ENCODE measurements around the gene LYPD6. TPM values are rescaled to one million over a fixed set of nuclear protein-coding genes. Genes with fewer than 3 reads are reported as not detected.
"Not testable (repeated sequence)": the region's sequence is repeated elsewhere in the genome, so short reads cannot be mapped to it uniquely, and the experiment has no call there.

LYPD6 gene
- total RNA-seq, 4 donors from 2014 or later = 0.46 TPM; not detected in 3

- Histone ChIP-seq H3K36me3 (no peaks in the 10 kb centered on the region), H3K27ac (no peak overlapping the region), H3K4me3 (no peak overlapping the region), H3K9me3 (no peaks in the 10 kb centered on the region), H3K27me3 (no peaks in the 10 kb centered on the region), H3K4me1 (no peaks in the 10 kb centered on the region)
- in situ Hi-C loops (cut with MboI; ENCODE audit: low sequenced_read_pairs in 4 of 4) (no loop called here), intact Hi-C loops (cut with DNase I; ENCODE audit: low total_unique reads) (no loop called here)
- no peak for TF ChIP-seq POLR2A (IDR thresholded peaks at IDR 0.05)
- no peak for TF ChIP-seq CTCF (IDR thresholded peaks at IDR 0.05 in 4 of 5, conservative IDR thresholded peaks at IDR 0.05 in 1 of 5)
- no peak for ATAC-seq
- no peak for DNase-seq
Observed at GRCh38 chr2:149314687-149315086, 15.7 kb upstream of the LYPD6 start.

- H3K27me3 ChIP-seq = no peaks in the 10 kb centered on the region
- DNase-seq (no peak), ATAC-seq (no peak)
- no peaks in the 10 kb centered on the region for H3K36me3 ChIP-seq
- no peak overlapping the region for H3K27ac ChIP-seq
- no peaks in the 10 kb centered on the region for H3K4me1 ChIP-seq
- in situ Hi-C loops (cut with MboI; ENCODE audit: low sequenced_read_pairs in 4 of 4) = no loop called here
- TF ChIP-seq POLR2A (IDR thresholded peaks at IDR 0.05) (no peak), CTCF (IDR thresholded peaks at IDR 0.05 in 4 of 5, conservative IDR thresholded peaks at IDR 0.05 in 1 of 5) (no peak)
- intact Hi-C loops (cut with DNase I; ENCODE audit: low total_unique reads) = no loop called here
- no peaks in the 10 kb centered on the region for H3K9me3 ChIP-seq
- no peak overlapping the region for H3K4me3 ChIP-seq
Observed at GRCh38 chr2:149315461-149315860, 14.9 kb upstream of the LYPD6 start.

- ATAC-seq; H3K36me3 ChIP-seq; DNase-seq; H3K4me3 ChIP-seq; H3K4me1 ChIP-seq; H3K27me3 ChIP-seq; H3K9me3 ChIP-seq; intact Hi-C loops (cut with DNase I; ENCODE audit: low total_unique reads); in situ Hi-C loops (cut with MboI; ENCODE audit: low sequenced_read_pairs in 4 of 4); H3K27ac ChIP-seq: not testable (repeated sequence)
Observed at GRCh38 chr2:149318566-149318965, 11.8 kb upstream of the LYPD6 start.

- no peak for ATAC-seq
- no peaks in the 10 kb centered on the region for H3K36me3 ChIP-seq
- intact Hi-C loops (cut with DNase I; ENCODE audit: low total_unique reads) = no loop called here
- H3K9me3 ChIP-seq = no peaks in the 10 kb centered on the region
- H3K4me1 ChIP-seq = no peaks in the 10 kb centered on the region
- TF ChIP-seq POLR2A (IDR thresholded peaks at IDR 0.05) (no peak), CTCF (IDR thresholded peaks at IDR 0.05 in 4 of 5, conservative IDR thresholded peaks at IDR 0.05 in 1 of 5) (no peak)
- H3K27me3 ChIP-seq = no peaks in the 10 kb centered on the region
- in situ Hi-C loops (cut with MboI; ENCODE audit: low sequenced_read_pairs in 4 of 4) = no loop called here
- DNase-seq = no peak
- no peak overlapping the region for H3K27ac ChIP-seq
- H3K4me3 ChIP-seq = no peak overlapping the region
Observed at GRCh38 chr2:149320362-149320761, 10.0 kb upstream of the LYPD6 start.

- in situ Hi-C loops (cut with MboI; ENCODE audit: low sequenced_read_pairs in 4 of 4) = no loop called here
- H3K4me1 ChIP-seq = peaks cover 0 to 6% of the 10 kb centered on the region in 2 donors
- peaks cover 3 to 24% (median 9%) of the 10 kb centered on the region in 3 donors for H3K27me3 ChIP-seq
- ATAC-seq (no peak), DNase-seq (no peak)
- no peak overlapping the region for H3K27ac ChIP-seq
- H3K36me3 ChIP-seq = no peaks in the 10 kb centered on the region
- no peak overlapping the region for H3K4me3 ChIP-seq
- no peaks in the 10 kb centered on the region for H3K9me3 ChIP-seq
- TF ChIP-seq POLR2A (IDR thresholded peaks at IDR 0.05) (no peak), CTCF (IDR thresholded peaks at IDR 0.05 in 4 of 5, conservative IDR thresholded peaks at IDR 0.05 in 1 of 5) (no peak)
- intact Hi-C loops (cut with DNase I; ENCODE audit: low total_unique reads) = no loop called here
Observed at GRCh38 chr2:149329068-149329467, 1.3 kb upstream of the LYPD6 start.
